SK-N-SH treated with all-trans-retinoic acid at 6 μM for 48 hours (cell line): Measurements from ENCODE around the gene PRELID1.

Experiments
- ARNTL ChIP-seq: fragments of 450-650 bp; formaldehyde crosslinking; IDR thresholded peaks from 2 replicates; pipeline ENCODE4 v1.5.0; 2020; ENCODE audit warnings: low read depth, mild to moderate bottlenecking, moderate library complexity, borderline replicate concordance
- CSDC2 ChIP-seq: fragments of 250-450 bp; sonication (Bioruptor Pico); IDR thresholded peaks from 2 replicates; pipeline ENCODE4 v1.5.0; 2020; ENCODE audit warnings: mild to moderate bottlenecking, moderate library complexity
- GLIS3 ChIP-seq: fragments of 250-450 bp; sonication (Bioruptor Pico); IDR thresholded peaks from 2 replicates; pipeline ENCODE4 v1.5.0; 2020; ENCODE audit warnings: mild to moderate bottlenecking, moderate library complexity
- PATZ1 ChIP-seq: fragments of 250-450 bp; sonication (Bioruptor Pico); IDR thresholded peaks from 2 replicates; pipeline ENCODE4 v1.8.0; 2020; ENCODE audit warnings: mild to moderate bottlenecking, moderate library complexity, borderline replicate concordance
- PPARA ChIP-seq: fragments of 250-450 bp; sonication (Bioruptor Pico); IDR thresholded peaks from 2 replicates; pipeline ENCODE4 v1.5.0; 2020; ENCODE audit warnings: mild to moderate bottlenecking, borderline replicate concordance
- TSHZ2 ChIP-seq: fragments of 250-450 bp; sonication (Bioruptor Pico); IDR thresholded peaks from 2 replicates; pipeline ENCODE4 v1.5.0; 2020; ENCODE audit warnings: mild to moderate bottlenecking, moderate library complexity
- ZFP30 ChIP-seq: fragments of 450-650 bp; formaldehyde crosslinking; IDR thresholded peaks from 2 replicates; pipeline ENCODE4 v1.5.0; 2022; ENCODE audit warnings: mild to moderate bottlenecking, moderate library complexity

- no peak for TF ChIP-seq TSHZ2 (CRISPR knock-in tag)
- no peak for TF ChIP-seq ARNTL (CRISPR knock-in tag)
- TF ChIP-seq PPARA (CRISPR knock-in tag), result no peak
- TF ChIP-seq ZFP30 (CRISPR knock-in tag), result no peak
- TF ChIP-seq PATZ1, result no peak
- TF ChIP-seq CSDC2 (CRISPR knock-in tag), result no peak
- no peak for TF ChIP-seq GLIS3
Observed at GRCh38 chr5:177349762-177350161, 46.2 kb downstream of the PRELID1 start.
